ENCODE results near the gene FAM43A. TPM values are rescaled to one million over a fixed set of nuclear protein-coding genes. Genes with fewer than 3 reads are reported as not detected.

FAM43A gene
- total RNA-seq, 2 experiments from 2014 or later, result 5.1 to 6.6 TPM

DNA sequence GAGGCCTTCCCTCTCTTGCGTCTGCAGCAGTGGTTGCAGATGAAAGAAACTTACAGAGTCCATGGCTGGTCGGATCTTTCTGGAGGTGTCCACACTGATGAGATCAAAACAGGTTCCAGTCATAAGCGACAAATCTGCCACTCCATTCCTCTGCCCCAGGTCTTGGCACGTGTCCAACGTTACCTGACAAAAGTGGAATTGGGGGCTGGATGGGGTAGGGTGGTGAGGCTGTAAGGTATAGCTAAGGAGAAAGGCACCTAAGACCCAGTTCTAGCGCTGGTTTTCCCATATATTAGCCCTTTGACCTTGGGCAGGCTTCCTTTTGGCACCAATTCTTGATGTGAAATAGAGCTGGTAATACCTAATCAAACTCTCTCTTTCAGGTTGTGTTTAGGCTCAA is 11.0 kb downstream of the FAM43A start:
- DNase-seq (no peak), ATAC-seq (ENCODE audit: low read depth) (no peak)
- peaks cover 8% of the 10 kb centered on the region for H3K27me3 Mint-ChIP-seq
- H3K4me3 Mint-ChIP-seq, result no peak overlapping the region
- no peaks in the 10 kb centered on the region for H3K4me1 Mint-ChIP-seq
- H3K27ac Mint-ChIP-seq, result no peak overlapping the region
- H3K9me3 Mint-ChIP-seq, result peaks cover 2% of the 10 kb centered on the region
- POLR2A ChIA-PET, result no interaction called here
- H3K36me3 Mint-ChIP-seq, result no peaks in the 10 kb centered on the region

DNA sequence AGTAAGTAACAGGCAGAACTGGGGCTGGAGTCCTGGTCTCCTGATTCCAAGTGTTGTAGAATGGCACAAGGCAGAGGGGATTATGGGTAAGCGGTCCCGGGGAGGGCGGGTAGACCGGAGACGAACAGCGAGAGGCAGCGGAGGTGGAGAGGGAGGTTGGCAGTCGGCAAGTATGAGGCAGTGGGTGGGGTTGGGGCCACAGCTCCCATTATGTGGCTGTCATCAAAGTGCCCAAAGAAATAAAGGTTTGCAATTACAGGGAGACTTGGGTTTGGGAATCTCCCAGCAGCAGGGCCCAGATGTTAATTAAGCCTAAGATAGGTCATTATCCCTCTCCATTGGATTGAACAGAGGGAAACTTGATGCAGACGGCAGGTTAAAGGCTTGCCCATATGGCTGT is 16.9 kb downstream of the FAM43A start:
- H3K36me3 Mint-ChIP-seq, result no peaks in the 10 kb centered on the region
- H3K27me3 Mint-ChIP-seq, result no peaks in the 10 kb centered on the region
- no peak for DNase-seq
- POLR2A ChIA-PET, result interaction anchor here (0.7 kb wide), 1 partner anchor 37 kb away, joined by 4 read pairs; no protein-coding TSS in a partner anchor
- H3K9me3 Mint-ChIP-seq, result peaks cover 2% of the 10 kb centered on the region
- no peak overlapping the region for H3K27ac Mint-ChIP-seq
- ATAC-seq (ENCODE audit: low read depth), result no peak
- no peaks in the 10 kb centered on the region for H3K4me1 Mint-ChIP-seq
- no peak overlapping the region for H3K4me3 Mint-ChIP-seq

DNA sequence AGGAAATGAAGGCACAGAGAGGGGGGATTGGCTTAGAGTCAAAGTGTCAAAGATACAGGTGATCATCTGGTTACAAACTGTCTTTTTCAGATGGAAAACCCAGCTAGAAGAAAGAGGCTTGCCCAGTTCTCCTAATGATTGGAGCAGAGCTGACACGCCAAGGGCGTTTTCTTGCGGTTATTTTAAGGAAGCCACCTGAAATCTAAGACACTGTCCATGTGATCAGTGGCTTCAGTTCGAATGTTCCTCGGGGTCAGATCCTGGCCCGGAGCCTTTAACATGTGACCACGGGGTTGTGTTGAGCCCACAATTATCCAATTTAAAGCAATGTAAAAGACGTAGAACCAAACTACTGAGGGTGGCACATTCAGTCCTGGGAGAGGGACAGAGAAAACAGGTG is 19.5 kb downstream of the FAM43A start:
- POLR2A ChIA-PET, result no interaction called here
- no peak for DNase-seq

DNA sequence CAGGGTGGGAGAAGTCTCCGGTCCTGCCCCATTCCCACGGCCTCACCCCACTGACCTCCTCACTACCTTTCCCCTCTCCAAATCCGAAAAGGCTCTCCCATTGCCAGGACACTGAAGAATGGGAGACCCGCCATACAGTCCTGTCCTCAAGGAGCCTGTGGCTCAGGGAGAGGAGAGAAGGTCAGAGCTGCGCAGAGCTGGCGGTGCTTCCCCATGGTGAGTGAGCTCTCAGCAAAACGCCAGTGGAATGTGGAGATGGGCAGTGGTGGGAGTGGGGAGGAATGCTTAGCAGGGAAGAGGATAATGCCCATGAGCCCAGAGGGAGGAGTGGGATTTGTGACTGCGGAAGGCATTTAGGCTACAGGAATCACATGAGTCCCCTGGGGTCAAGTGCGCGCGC is 20.1 kb downstream of the FAM43A start:
- Mint-ChIP-seq H3K4me3 (no peak overlapping the region), H3K27me3 (no peaks in the 10 kb centered on the region), H3K27ac (no peak overlapping the region), H3K36me3 (no peaks in the 10 kb centered on the region), H3K4me1 (no peaks in the 10 kb centered on the region), H3K9me3 (no peaks in the 10 kb centered on the region)
- DNase-seq (no peak), ATAC-seq (ENCODE audit: low read depth) (no peak)
- POLR2A ChIA-PET, result no interaction called here

More for the DNA sequence above, 19.5 kb downstream of the FAM43A start:
- Mint-ChIP-seq H3K4me3 (no peak overlapping the region), H3K4me1 (no peaks in the 10 kb centered on the region), H3K36me3 (no peaks in the 10 kb centered on the region), H3K27me3 (no peaks in the 10 kb centered on the region), H3K9me3 (no peaks in the 10 kb centered on the region), H3K27ac (no peak overlapping the region)
- ATAC-seq (ENCODE audit: low read depth), result no peak

- H3K4me3 Mint-ChIP-seq, result no peak overlapping the region
- peaks cover 4% of the 10 kb centered on the region for H3K27me3 Mint-ChIP-seq
- H3K27ac Mint-ChIP-seq, result no peak overlapping the region
- H3K36me3 Mint-ChIP-seq, result no peaks in the 10 kb centered on the region
- H3K9me3 Mint-ChIP-seq, result no peaks in the 10 kb centered on the region
- POLR2A ChIA-PET, result interaction anchor here (0.6 kb wide), 1 partner anchor 288 kb away, joined by 3 read pairs; no protein-coding TSS in a partner anchor
- H3K4me1 Mint-ChIP-seq, result peaks cover 2% of the 10 kb centered on the region
- no peak for ATAC-seq (ENCODE audit: low read depth)
- no peak for DNase-seq
Observed at GRCh38 chr3:194707147-194707540, 21.5 kb downstream of the FAM43A start.

- H3K4me3 Mint-ChIP-seq, result no peak overlapping the region
- H3K36me3 Mint-ChIP-seq, result no peaks in the 10 kb centered on the region
- DNase-seq, result no peak
- H3K4me1 Mint-ChIP-seq, result peaks cover 2% of the 10 kb centered on the region
- no peaks in the 10 kb centered on the region for H3K9me3 Mint-ChIP-seq
- H3K27ac Mint-ChIP-seq, result no peak overlapping the region
- POLR2A ChIA-PET, result no interaction called here
- ATAC-seq (ENCODE audit: low read depth), result no peak
- peaks cover 10% of the 10 kb centered on the region for H3K27me3 Mint-ChIP-seq
Observed at GRCh38 chr3:194711286-194711685, 25.6 kb downstream of the FAM43A start.

GRCh38 chr3:194711913-194712312 is 26.2 kb downstream of the FAM43A start:
- DNase-seq (no peak), ATAC-seq (ENCODE audit: low read depth) (no peak)
- Mint-ChIP-seq H3K4me3 (no peak overlapping the region), H3K36me3 (no peaks in the 10 kb centered on the region), H3K27me3 (peaks cover 10% of the 10 kb centered on the region), H3K27ac (no peak overlapping the region), H3K9me3 (no peaks in the 10 kb centered on the region), H3K4me1 (peaks cover 2% of the 10 kb centered on the region)
- POLR2A ChIA-PET, result no interaction called here

GRCh38 chr3:194713299-194714136 is 27.8 kb downstream of the FAM43A start:
- ATAC-seq (ENCODE audit: low read depth) (no peak), DNase-seq (no peak)
- H3K36me3 Mint-ChIP-seq, result no peaks in the 10 kb centered on the region
- H3K9me3 Mint-ChIP-seq, result no peaks in the 10 kb centered on the region
- H3K4me3 Mint-ChIP-seq, result no peak overlapping the region
- POLR2A ChIA-PET, result no interaction called here
- H3K27ac Mint-ChIP-seq, result no peak overlapping the region
- H3K4me1 Mint-ChIP-seq, result peaks cover 2% of the 10 kb centered on the region
- peaks cover 13% of the 10 kb centered on the region for H3K27me3 Mint-ChIP-seq

DNA sequence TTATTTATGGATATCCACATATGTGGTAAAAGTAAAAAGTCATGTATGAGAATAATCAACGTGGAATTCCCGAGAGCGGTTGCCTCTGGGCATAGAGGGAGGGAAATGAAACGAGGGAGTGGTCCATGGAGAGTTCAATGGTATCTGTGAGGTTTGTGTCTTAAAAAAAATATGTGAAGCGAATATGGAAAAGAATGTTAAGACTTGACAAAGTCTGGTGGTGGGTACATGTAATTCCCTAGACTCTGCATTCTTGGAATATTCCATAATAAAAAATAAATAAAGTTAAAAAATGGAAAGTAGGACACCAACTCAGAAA is 28.4 kb downstream of the FAM43A start:
- ATAC-seq (ENCODE audit: low read depth), result no peak

DNA sequence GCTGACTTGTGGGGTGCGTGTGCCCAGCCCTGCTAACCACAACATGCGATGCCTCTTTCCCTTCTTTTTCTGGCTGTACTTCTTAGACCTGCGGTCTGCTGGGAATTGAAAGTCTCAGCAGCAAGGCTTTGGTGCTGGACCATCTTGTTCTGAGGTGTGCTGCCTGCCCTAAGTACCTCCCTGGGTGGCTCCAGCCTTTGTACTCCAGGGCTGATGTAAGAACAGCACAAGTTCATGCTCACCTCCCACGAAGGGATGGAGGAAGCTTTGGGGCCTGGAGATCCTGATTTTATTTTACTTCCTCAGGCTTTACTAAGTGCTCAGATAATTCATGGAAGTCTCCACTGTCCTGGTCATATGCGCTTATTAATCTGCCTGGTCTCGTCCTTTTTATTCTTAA is 28.9 kb downstream of the FAM43A start:
- Mint-ChIP-seq H3K36me3 (no peaks in the 10 kb centered on the region), H3K27ac (no peak overlapping the region), H3K4me1 (peaks cover 2% of the 10 kb centered on the region), H3K27me3 (peaks cover 13% of the 10 kb centered on the region), H3K9me3 (no peaks in the 10 kb centered on the region), H3K4me3 (no peak overlapping the region)
- no peak for DNase-seq
- POLR2A ChIA-PET, result no interaction called here
- ATAC-seq (ENCODE audit: low read depth), result no peak

More for the DNA sequence above, 28.4 kb downstream of the FAM43A start:
- no peaks in the 10 kb centered on the region for H3K36me3 Mint-ChIP-seq
- peaks cover 2% of the 10 kb centered on the region for H3K4me1 Mint-ChIP-seq
- H3K27me3 Mint-ChIP-seq, result peaks cover 13% of the 10 kb centered on the region
- H3K9me3 Mint-ChIP-seq, result no peaks in the 10 kb centered on the region
- H3K4me3 Mint-ChIP-seq, result no peak overlapping the region
- POLR2A ChIA-PET, result no interaction called here
- no peak overlapping the region for H3K27ac Mint-ChIP-seq
- no peak for DNase-seq

- Mint-ChIP-seq H3K9me3 (no peaks in the 10 kb centered on the region), H3K27ac (no peak overlapping the region)
Observed at GRCh38 chr3:194715022-194715800, 29.5 kb downstream of the FAM43A start.

GRCh38 chr3:194718079-194718478 is 32.4 kb downstream of the FAM43A start:
- ATAC-seq (ENCODE audit: low read depth) (no peak), DNase-seq (no peak)
- no peaks in the 10 kb centered on the region for H3K36me3 Mint-ChIP-seq
- no peaks in the 10 kb centered on the region for H3K4me1 Mint-ChIP-seq
- H3K4me3 Mint-ChIP-seq, result no peak overlapping the region
- POLR2A ChIA-PET, result no interaction called here
- no peaks in the 10 kb centered on the region for H3K9me3 Mint-ChIP-seq
- H3K27ac Mint-ChIP-seq, result no peak overlapping the region
- peaks cover 14% of the 10 kb centered on the region for H3K27me3 Mint-ChIP-seq

More at GRCh38 chr3:194715022-194715800, 29.5 kb downstream of the FAM43A start:
- peaks cover 2% of the 10 kb centered on the region for H3K4me1 Mint-ChIP-seq
- POLR2A ChIA-PET, result no interaction called here
- no peak for DNase-seq
- H3K36me3 Mint-ChIP-seq, result no peaks in the 10 kb centered on the region
- no peak overlapping the region for H3K4me3 Mint-ChIP-seq
- H3K27me3 Mint-ChIP-seq, result peaks cover 16% of the 10 kb centered on the region
- ATAC-seq (ENCODE audit: low read depth), result no peak

DNA sequence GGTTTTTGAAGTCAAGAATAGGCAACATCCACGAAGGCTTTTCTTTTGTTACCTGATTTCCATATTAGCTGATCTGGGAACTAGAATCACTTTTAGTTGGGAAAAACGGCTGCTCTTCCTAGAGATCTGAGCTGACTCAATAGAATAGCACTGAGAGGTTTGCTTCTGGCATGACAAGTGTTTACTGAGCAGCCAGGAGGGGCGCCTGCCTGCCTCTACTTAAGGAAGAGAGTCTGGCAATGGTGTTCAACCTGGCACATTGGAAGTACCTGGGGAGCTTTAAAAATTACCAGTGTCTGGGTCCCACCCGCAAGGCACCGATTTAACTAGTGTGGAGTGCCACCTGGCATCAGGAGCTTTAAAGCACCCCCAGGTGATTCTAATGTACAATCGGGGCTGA is 34.4 kb downstream of the FAM43A start:
- no peak overlapping the region for H3K27ac Mint-ChIP-seq

More for the DNA sequence above, 34.4 kb downstream of the FAM43A start:
- Mint-ChIP-seq H3K27me3 (peaks cover 12% of the 10 kb centered on the region), H3K9me3 (no peaks in the 10 kb centered on the region), H3K4me1 (no peaks in the 10 kb centered on the region), H3K36me3 (no peaks in the 10 kb centered on the region), H3K4me3 (no peak overlapping the region)
- DNase-seq (no peak), ATAC-seq (ENCODE audit: low read depth) (no peak)
- POLR2A ChIA-PET, result no interaction called here
